Neural cell (in vitro differentiated cells): Measurements from ENCODE around the gene OLIG1. TPM values are rescaled to one million over a fixed set of nuclear protein-coding genes. Genes with fewer than 3 reads are reported as not detected.

Experiments used
- H2AFZ ChIP-seq: fragments of 200-600, 300-800 bp; sonication (generic), shearing (Covaris generic); 2 replicates; pipeline ENCODE4 v1.6.0; 2014; ENCODE audit warnings: low read depth, mild to moderate bottlenecking, antibody characterized with exemption, low read length, moderate library complexity
- H3F3A ChIP-seq: fragments of 200-600 bp; shearing (Covaris generic); 2 replicates; pipeline ENCODE4 v1.6.1; 2016; ENCODE audit warnings: mild to moderate bottlenecking, moderate library complexity, mixed read lengths, antibody characterized with exemption, low read length; ENCODE audit not compliant: insufficient read depth, poor library complexity, severe bottlenecking
- H3K27ac ChIP-seq: fragments of 200-600, 300-800 bp; sonication (generic), shearing (Covaris generic); 2 replicates; pipeline ENCODE4 v1.5.1; 2014; ENCODE audit warnings: mild to moderate bottlenecking, low read length, moderate library complexity
- H3K27me3 ChIP-seq: fragments of 300-800, 200-600 bp; sonication (generic), shearing (Covaris generic); 2 replicates; pipeline ENCODE4 v1.6.0; 2014; ENCODE audit warnings: mild to moderate bottlenecking, low read depth, low read length, moderate library complexity; ENCODE audit not compliant: insufficient read depth
- H3K36me3 ChIP-seq: fragments of 300-800, 200-600 bp; sonication (generic), shearing (Covaris generic); 2 replicates; pipeline ENCODE4 v1.5.1; 2014; ENCODE audit warnings: mild to moderate bottlenecking, antibody characterized with exemption, low read length, moderate library complexity; ENCODE audit not compliant: insufficient read depth
- H3K4me2 ChIP-seq: fragments of 300-800, 200-600 bp; sonication (generic), shearing (Covaris generic); 2 replicates; pipeline ENCODE4 v1.6.0; 2014; ENCODE audit warnings: mild to moderate bottlenecking, low read length
- H3K4me3 ChIP-seq: fragments of 300-800, 200-600 bp; sonication (generic), shearing (Covaris generic); 2 replicates; pipeline ENCODE4 v1.5.1; 2014; ENCODE audit warnings: mild to moderate bottlenecking, low read length, moderate library complexity
- H3K79me2 ChIP-seq: fragments of 200-600 bp; shearing (Covaris generic); replicated peaks from 2 replicates; pipeline ENCODE4 v1.6.0; 2014; ENCODE audit warnings: mild to moderate bottlenecking, low read length, moderate library complexity; ENCODE audit not compliant: insufficient read depth
- H3K9ac ChIP-seq: fragments of 300-800, 200-600 bp; sonication (generic), shearing (Covaris generic); 2 replicates; pipeline ENCODE4 v1.6.1; 2016; ENCODE audit warnings: mild to moderate bottlenecking, low read length, mixed read lengths
- H3K9me2 ChIP-seq: fragments of 200-600 bp; shearing (Covaris generic); 2 replicates; pipeline ENCODE4 v1.6.1; 2016; ENCODE audit warnings: mild to moderate bottlenecking, low read length, mixed read lengths; ENCODE audit not compliant: insufficient read depth
- H3K9me3 ChIP-seq: fragments of 200-600, 300-800 bp; sonication (generic), shearing (Covaris generic); 2 replicates; pipeline ENCODE4 v1.6.1; 2016; ENCODE audit warnings: mild to moderate bottlenecking, mixed run types, low read length, moderate library complexity, mixed read lengths
- H4K20me1 ChIP-seq: fragments of 200-600 bp; shearing (Covaris generic); 2 replicates; pipeline ENCODE4 v1.6.1; 2016; ENCODE audit warnings: mild to moderate bottlenecking, mixed run types; ENCODE audit not compliant: insufficient read depth
- EP300 ChIP-seq: fragments of 450-650 bp; conservative IDR thresholded peaks from 2 replicates; pipeline ENCODE4 v1.6.1; 2014; ENCODE audit warnings: antibody characterized with exemption, mild to moderate bottlenecking, moderate library complexity; ENCODE audit not compliant: poor library complexity, severe bottlenecking
- EZH2 ChIP-seq: fragments of 200-600, 300-800 bp; shearing (Covaris generic), sonication (generic); IDR thresholded peaks from 2 replicates; pipeline ENCODE4 v1.6.1; 2014; ENCODE audit warnings: antibody characterized with exemption, low read length, borderline replicate concordance, mild to moderate bottlenecking; ENCODE audit not compliant: insufficient read depth, poor library complexity, severe bottlenecking
- MXI1 ChIP-seq: fragments of 450-650 bp; conservative IDR thresholded peaks from 2 replicates; pipeline ENCODE4 v1.6.1; 2014; ENCODE audit warnings: antibody characterized with exemption, mild to moderate bottlenecking; ENCODE audit not compliant: poor library complexity, severe bottlenecking
- POLR2AphosphoS5 ChIP-seq: IDR thresholded peaks from 2 replicates; pipeline ENCODE4 v1.6.1; 2012
- RAD21 ChIP-seq: fragments of 450-650 bp; conservative IDR thresholded peaks from 2 replicates; pipeline ENCODE4 v1.6.1; 2014; ENCODE audit warnings: antibody characterized with exemption, mild to moderate bottlenecking, moderate library complexity
- SMC3 ChIP-seq: fragments of 450-650 bp; conservative IDR thresholded peaks from 2 replicates; pipeline ENCODE4 v1.6.1; 2014; ENCODE audit warnings: antibody characterized with exemption, mild to moderate bottlenecking, moderate library complexity; ENCODE audit not compliant: poor library complexity
- TAF1 ChIP-seq: IDR thresholded peaks from 2 replicates; pipeline ENCODE4 v1.6.1; 2012; ENCODE audit warnings: low read depth
- polyA minus RNA-seq: library from RNA; depleted of rRNA, polyadenylated mRNA; stranded (reverse); fragments of >200 nt; gene quantifications from 2 replicates; pipeline ENCODE4 v1.2.3, GENCODE V29; 2014
- polyA plus RNA-seq: library from polyadenylated mRNA; depleted of rRNA; stranded (reverse); fragments of >200 nt; gene quantifications from 2 replicates; pipeline ENCODE4 v1.2.3, GENCODE V29; 2014
- TF ChIP-seq, protein P1 (sequence below): fragments of 450-650 bp; IDR thresholded peaks from 2 replicates; pipeline ENCODE4 v1.5.1; 2014; ENCODE audit warnings: antibody characterized with exemption, mild to moderate bottlenecking, moderate library complexity; ENCODE audit not compliant: poor library complexity, severe bottlenecking
- TF ChIP-seq, protein P2 (sequence below): IDR thresholded peaks from 2 replicates; pipeline ENCODE4 v1.6.1; 2012; ENCODE audit warnings: borderline replicate concordance

The OLIG1 gene, protein sequence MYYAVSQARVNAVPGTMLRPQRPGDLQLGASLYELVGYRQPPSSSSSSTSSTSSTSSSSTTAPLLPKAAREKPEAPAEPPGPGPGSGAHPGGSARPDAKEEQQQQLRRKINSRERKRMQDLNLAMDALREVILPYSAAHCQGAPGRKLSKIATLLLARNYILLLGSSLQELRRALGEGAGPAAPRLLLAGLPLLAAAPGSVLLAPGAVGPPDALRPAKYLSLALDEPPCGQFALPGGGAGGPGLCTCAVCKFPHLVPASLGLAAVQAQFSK
- polyA plus RNA-seq (0.98 and 1.4 TPM in 2 replicates), polyA minus RNA-seq (0.46 and 1.5 TPM in 2 replicates)

- H3K9ac ChIP-seq: peak within 1 kb of the TSS; percentile 23
- H3K9me3 ChIP-seq: peaks cover 14% of the 10 kb centered on the region
- no peaks in the 10 kb centered on the region for H3K9me2 ChIP-seq
- H3K4me3 ChIP-seq: peak within 1 kb of the TSS; percentile 76
- H3F3A ChIP-seq: no peaks in the 10 kb centered on the region
- TF ChIP-seq TAF1 (no peak), RAD21 (no peak), EZH2 (no peak), MXI1 (peak; percentile 63), POLR2AphosphoS5 (no peak), SMC3 (no peak)
- peak within 1 kb of the TSS; percentile 27 for H2AFZ ChIP-seq
- H4K20me1 ChIP-seq: no peaks in the 10 kb centered on the region
- no peak within 1 kb of the TSS for H3K27ac ChIP-seq
- no peaks in the 10 kb centered on the region for H3K36me3 ChIP-seq
- H3K27me3 ChIP-seq: peaks cover 84% of the 10 kb centered on the region
- H3K79me2 ChIP-seq: no peaks in the 10 kb centered on the region
- peak within 1 kb of the TSS; percentile 30 for H3K4me2 ChIP-seq
Observed at GRCh38 chr21:33069994-33070743, at the start of gene OLIG1. OLIG1 (plus strand) TSS chr21:33070141; CDS start chr21:33070247, 106 bp downstream.

DNA sequence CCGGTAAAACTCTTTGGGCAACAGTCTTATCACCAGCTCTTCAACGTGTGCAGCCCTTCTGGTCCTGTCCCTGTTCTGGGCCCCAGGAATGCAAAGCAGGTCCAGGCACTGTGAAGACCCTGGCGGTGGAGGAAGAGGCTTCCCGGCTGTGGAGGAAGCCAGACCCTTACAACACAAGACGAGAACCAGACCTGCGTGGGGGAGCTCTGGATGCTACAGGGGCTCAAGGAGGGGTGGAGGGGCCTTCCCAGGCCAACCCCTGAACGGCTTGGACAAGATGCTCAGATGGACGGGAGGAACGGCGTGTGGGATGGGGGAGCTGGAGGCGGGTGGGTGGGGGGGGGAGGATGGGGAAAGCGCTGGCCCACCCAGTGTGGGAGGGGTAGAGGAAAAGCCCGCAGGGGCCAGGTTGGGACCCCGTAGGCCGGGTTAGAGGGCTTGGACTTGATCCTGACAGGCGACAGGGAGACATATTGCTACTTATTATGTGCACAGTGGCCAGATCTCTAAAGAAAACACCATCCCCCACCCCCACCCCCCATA, 49.3 kb upstream of the OLIG1 start:
- Histone ChIP-seq H3K27me3 (peaks cover 98% of the 10 kb centered on the region), H3K4me2 (no peak overlapping the region), H3K79me2 (no peaks in the 10 kb centered on the region), H3K9me2 (no peaks in the 10 kb centered on the region), H3K9ac (no peak overlapping the region), H3K27ac (no peak overlapping the region), H3K4me3 (peak overlapping the region; percentile 66), H4K20me1 (no peaks in the 10 kb centered on the region), H2AFZ (no peak overlapping the region), H3K9me3 (no peaks in the 10 kb centered on the region), H3F3A (no peaks in the 10 kb centered on the region), H3K36me3 (no peaks in the 10 kb centered on the region)
- TF ChIP-seq POLR2AphosphoS5: no peak
- TF ChIP-seq RAD21: no peak
- TF ChIP-seq TAF1: no peak
- no peak for TF ChIP-seq EZH2
- no peak for TF ChIP-seq EP300
- no peak for TF ChIP-seq MXI1
- TF ChIP-seq, protein P1, sequence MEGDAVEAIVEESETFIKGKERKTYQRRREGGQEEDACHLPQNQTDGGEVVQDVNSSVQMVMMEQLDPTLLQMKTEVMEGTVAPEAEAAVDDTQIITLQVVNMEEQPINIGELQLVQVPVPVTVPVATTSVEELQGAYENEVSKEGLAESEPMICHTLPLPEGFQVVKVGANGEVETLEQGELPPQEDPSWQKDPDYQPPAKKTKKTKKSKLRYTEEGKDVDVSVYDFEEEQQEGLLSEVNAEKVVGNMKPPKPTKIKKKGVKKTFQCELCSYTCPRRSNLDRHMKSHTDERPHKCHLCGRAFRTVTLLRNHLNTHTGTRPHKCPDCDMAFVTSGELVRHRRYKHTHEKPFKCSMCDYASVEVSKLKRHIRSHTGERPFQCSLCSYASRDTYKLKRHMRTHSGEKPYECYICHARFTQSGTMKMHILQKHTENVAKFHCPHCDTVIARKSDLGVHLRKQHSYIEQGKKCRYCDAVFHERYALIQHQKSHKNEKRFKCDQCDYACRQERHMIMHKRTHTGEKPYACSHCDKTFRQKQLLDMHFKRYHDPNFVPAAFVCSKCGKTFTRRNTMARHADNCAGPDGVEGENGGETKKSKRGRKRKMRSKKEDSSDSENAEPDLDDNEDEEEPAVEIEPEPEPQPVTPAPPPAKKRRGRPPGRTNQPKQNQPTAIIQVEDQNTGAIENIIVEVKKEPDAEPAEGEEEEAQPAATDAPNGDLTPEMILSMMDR: no peak
- TF ChIP-seq, protein P2, sequence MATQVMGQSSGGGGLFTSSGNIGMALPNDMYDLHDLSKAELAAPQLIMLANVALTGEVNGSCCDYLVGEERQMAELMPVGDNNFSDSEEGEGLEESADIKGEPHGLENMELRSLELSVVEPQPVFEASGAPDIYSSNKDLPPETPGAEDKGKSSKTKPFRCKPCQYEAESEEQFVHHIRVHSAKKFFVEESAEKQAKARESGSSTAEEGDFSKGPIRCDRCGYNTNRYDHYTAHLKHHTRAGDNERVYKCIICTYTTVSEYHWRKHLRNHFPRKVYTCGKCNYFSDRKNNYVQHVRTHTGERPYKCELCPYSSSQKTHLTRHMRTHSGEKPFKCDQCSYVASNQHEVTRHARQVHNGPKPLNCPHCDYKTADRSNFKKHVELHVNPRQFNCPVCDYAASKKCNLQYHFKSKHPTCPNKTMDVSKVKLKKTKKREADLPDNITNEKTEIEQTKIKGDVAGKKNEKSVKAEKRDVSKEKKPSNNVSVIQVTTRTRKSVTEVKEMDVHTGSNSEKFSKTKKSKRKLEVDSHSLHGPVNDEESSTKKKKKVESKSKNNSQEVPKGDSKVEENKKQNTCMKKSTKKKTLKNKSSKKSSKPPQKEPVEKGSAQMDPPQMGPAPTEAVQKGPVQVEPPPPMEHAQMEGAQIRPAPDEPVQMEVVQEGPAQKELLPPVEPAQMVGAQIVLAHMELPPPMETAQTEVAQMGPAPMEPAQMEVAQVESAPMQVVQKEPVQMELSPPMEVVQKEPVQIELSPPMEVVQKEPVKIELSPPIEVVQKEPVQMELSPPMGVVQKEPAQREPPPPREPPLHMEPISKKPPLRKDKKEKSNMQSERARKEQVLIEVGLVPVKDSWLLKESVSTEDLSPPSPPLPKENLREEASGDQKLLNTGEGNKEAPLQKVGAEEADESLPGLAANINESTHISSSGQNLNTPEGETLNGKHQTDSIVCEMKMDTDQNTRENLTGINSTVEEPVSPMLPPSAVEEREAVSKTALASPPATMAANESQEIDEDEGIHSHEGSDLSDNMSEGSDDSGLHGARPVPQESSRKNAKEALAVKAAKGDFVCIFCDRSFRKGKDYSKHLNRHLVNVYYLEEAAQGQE: no peak
- TF ChIP-seq SMC3: no peak
